GM10847 (cell line): Measurements from ENCODE around the gene HAL.

Experiments
- POLR2A ChIP-seq: IDR thresholded peaks from 2 replicates; pipeline ENCODE4 v1.6.1; 2011; ENCODE audit not compliant: insufficient read length; ENCODE audit errors: extremely low read depth

Gene HAL

GRCh38 chr12:95996034-95996658 lies at the start of gene HAL:
TSS of gene HAL (minus strand) at chr12:95996344. CDS start at chr12:95995910, 434 bp downstream.
- TF ChIP-seq POLR2A: no peak

GRCh38 chr12:96045566-96045965 lies 49.4 kb upstream of the HAL start:
- TF ChIP-seq POLR2A: no peak

GRCh38 chr12:96044943-96045290 lies 48.8 kb upstream of the HAL start:
- no peak for TF ChIP-seq POLR2A

GRCh38 chr12:96044017-96044942 lies 48.1 kb upstream of the HAL start:
- TF ChIP-seq POLR2A: no peak

GRCh38 chr12:96041181-96041580 lies 45.0 kb upstream of the HAL start:
- no peak for TF ChIP-seq POLR2A

- TF ChIP-seq POLR2A: no peak
These were observed 44.4 kb upstream of the HAL start for GRCh38 chr12:96040305-96041133.

GRCh38 chr12:96039516-96039915 lies 43.4 kb upstream of the HAL start:
- no peak for TF ChIP-seq POLR2A

GRCh38 chr12:96036765-96037455 lies 40.8 kb upstream of the HAL start:
- TF ChIP-seq POLR2A: no peak

- TF ChIP-seq POLR2A: peak; percentile 64
These were observed 39.4 kb upstream of the HAL start, which contains the start of gene LTA4H for GRCh38 chr12:96035283-96036236. TSS of gene LTA4H (minus strand) at chr12:96035587. CDS start at chr12:96035519, 68 bp downstream.

- TF ChIP-seq POLR2A: no peak
These were observed 38.6 kb upstream of the HAL start for GRCh38 chr12:96034621-96035282.

GRCh38 chr12:96033549-96034389 lies 37.6 kb upstream of the HAL start:
- TF ChIP-seq POLR2A: no peak

GRCh38 chr12:96029826-96030225 lies 33.7 kb upstream of the HAL start:
- TF ChIP-seq POLR2A: no peak

- TF ChIP-seq POLR2A: no peak
These were observed 32.4 kb upstream of the HAL start for GRCh38 chr12:96028538-96028937.

GRCh38 chr12:96026331-96026730 lies 30.2 kb upstream of the HAL start:
- TF ChIP-seq POLR2A: no peak
